Putamen (tissue), 1 donor: Measurements from ENCODE around the gene CD81.

Experiments
- DNase-seq: peaks from one replicate; pipeline ENCODE4 v3.0.0-alpha.2; 2016; ENCODE audit warnings: low spot score

CD81 gene

GRCh38 chr11:2377511-2378443, 667 bp downstream of the CD81 start:
- DNase-seq: peak; percentile 58

GRCh38 chr11:2378527-2379210, 1.6 kb downstream of the CD81 start:
- no peak for DNase-seq

GRCh38 chr11:2379466-2380174, 2.5 kb downstream of the CD81 start:
- DNase-seq: no peak

- no peak for DNase-seq
Observed at GRCh38 chr11:2380396-2380795, 3.3 kb downstream of the CD81 start.

- DNase-seq: peak; percentile 49
Observed at GRCh38 chr11:2380807-2381350, 3.8 kb downstream of the CD81 start.

- DNase-seq: no peak
Observed at GRCh38 chr11:2381494-2382128, 4.5 kb downstream of the CD81 start.

GRCh38 chr11:2382129-2382517, 5.0 kb downstream of the CD81 start:
- DNase-seq: no peak

GRCh38 chr11:2382936-2383851, 6.1 kb downstream of the CD81 start:
- DNase-seq: no peak

- no peak for DNase-seq
Observed at GRCh38 chr11:2383852-2384804, 7.0 kb downstream of the CD81 start.

- DNase-seq: peak; percentile 51
Observed at GRCh38 chr11:2385156-2386151, 8.3 kb downstream of the CD81 start.

- no peak for DNase-seq
Observed at GRCh38 chr11:2386591-2386990, 9.5 kb downstream of the CD81 start.

GRCh38 chr11:2387266-2387987, 10.3 kb downstream of the CD81 start:
- DNase-seq: peak; percentile 53

GRCh38 chr11:2388431-2389376, 11.6 kb downstream of the CD81 start:
- no peak for DNase-seq

- DNase-seq: no peak
Observed at GRCh38 chr11:2389377-2390026, 12.4 kb downstream of the CD81 start.

- no peak for DNase-seq
Observed at GRCh38 chr11:2390091-2390724, 13.1 kb downstream of the CD81 start.
